ENCODE results near the gene CHIC2.
"Not testable (repeated sequence)": the region's sequence is repeated elsewhere in the genome, so short reads cannot be mapped to it uniquely, and the experiment has no call there.

The CHIC2 gene

DNA sequence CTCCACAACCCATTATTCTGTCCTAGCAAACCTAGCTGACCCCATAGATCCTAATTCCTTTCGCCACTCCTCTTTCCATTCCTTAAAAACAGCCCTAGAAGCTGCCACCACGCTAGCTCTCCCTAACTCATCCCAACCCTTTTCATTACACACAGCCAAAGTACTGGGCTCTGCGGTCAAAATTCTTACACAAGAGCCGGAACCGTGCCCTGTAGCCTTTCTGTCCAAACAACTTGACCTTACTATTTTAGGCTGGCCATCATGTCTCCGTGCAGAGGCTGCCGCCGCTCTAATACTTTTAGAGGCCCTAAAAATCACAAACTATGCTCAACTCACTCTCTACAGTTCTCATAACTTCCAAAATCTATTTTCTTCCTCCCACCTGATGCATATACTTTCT lies 41.4 kb downstream of the CHIC2 start:
- intact Hi-C loops (cut with micrococcal nuclease); H3K27ac Mint-ChIP-seq; H3K4me1 Mint-ChIP-seq (ENCODE audit: low read depth); H3K36me3 Mint-ChIP-seq (ENCODE audit: low read depth); H3K27me3 Mint-ChIP-seq; H3K4me3 Mint-ChIP-seq; H3K9me3 Mint-ChIP-seq: not testable (repeated sequence)

- Mint-ChIP-seq H3K27me3 (no peaks in the 10 kb centered on the region), H3K27ac (no peak overlapping the region), H3K4me3 (no peak overlapping the region), H3K36me3 (ENCODE audit: low read depth) (peaks cover 8% of the 10 kb centered on the region), H3K4me1 (ENCODE audit: low read depth) (no peaks in the 10 kb centered on the region), H3K9me3 (no peaks in the 10 kb centered on the region)
- intact Hi-C loops (cut with micrococcal nuclease), result no loop called here
Observed at GRCh38 chr4:54017974-54018373, 46.4 kb downstream of the CHIC2 start.

- no peaks in the 10 kb centered on the region for H3K4me1 Mint-ChIP-seq (ENCODE audit: low read depth)
- H3K27ac Mint-ChIP-seq, result no peak overlapping the region
- no peak overlapping the region for H3K4me3 Mint-ChIP-seq
- intact Hi-C loops (cut with micrococcal nuclease), result no loop called here
- peaks cover 14% of the 10 kb centered on the region for H3K36me3 Mint-ChIP-seq (ENCODE audit: low read depth)
- no peaks in the 10 kb centered on the region for H3K9me3 Mint-ChIP-seq
- no peaks in the 10 kb centered on the region for H3K27me3 Mint-ChIP-seq
Observed at GRCh38 chr4:54017308-54017707, 47.1 kb downstream of the CHIC2 start.

- H3K36me3 Mint-ChIP-seq (ENCODE audit: low read depth), result peaks cover 16% of the 10 kb centered on the region
- H3K9me3 Mint-ChIP-seq, result no peaks in the 10 kb centered on the region
- intact Hi-C loops (cut with micrococcal nuclease), result no loop called here
- no peak overlapping the region for H3K27ac Mint-ChIP-seq
- no peaks in the 10 kb centered on the region for H3K27me3 Mint-ChIP-seq
- H3K4me3 Mint-ChIP-seq, result no peak overlapping the region
- no peaks in the 10 kb centered on the region for H3K4me1 Mint-ChIP-seq (ENCODE audit: low read depth)
Observed at GRCh38 chr4:54016504-54016903, 47.9 kb downstream of the CHIC2 start.

- Mint-ChIP-seq H3K4me1 (ENCODE audit: low read depth) (no peaks in the 10 kb centered on the region), H3K4me3 (no peak overlapping the region), H3K36me3 (ENCODE audit: low read depth) (peaks cover 24% of the 10 kb centered on the region), H3K9me3 (no peaks in the 10 kb centered on the region), H3K27me3 (no peaks in the 10 kb centered on the region), H3K27ac (no peak overlapping the region)
- intact Hi-C loops (cut with micrococcal nuclease), result no loop called here
Observed at GRCh38 chr4:54015423-54016030, 48.9 kb downstream of the CHIC2 start.

- Mint-ChIP-seq H3K4me1 (ENCODE audit: low read depth) (no peaks in the 10 kb centered on the region), H3K36me3 (ENCODE audit: low read depth) (peaks cover 30% of the 10 kb centered on the region), H3K27me3 (no peaks in the 10 kb centered on the region), H3K9me3 (no peaks in the 10 kb centered on the region), H3K27ac (no peak overlapping the region), H3K4me3 (no peak overlapping the region)
- intact Hi-C loops (cut with micrococcal nuclease), result no loop called here
Observed at GRCh38 chr4:54014666-54015160, 49.7 kb downstream of the CHIC2 start.

DNA sequence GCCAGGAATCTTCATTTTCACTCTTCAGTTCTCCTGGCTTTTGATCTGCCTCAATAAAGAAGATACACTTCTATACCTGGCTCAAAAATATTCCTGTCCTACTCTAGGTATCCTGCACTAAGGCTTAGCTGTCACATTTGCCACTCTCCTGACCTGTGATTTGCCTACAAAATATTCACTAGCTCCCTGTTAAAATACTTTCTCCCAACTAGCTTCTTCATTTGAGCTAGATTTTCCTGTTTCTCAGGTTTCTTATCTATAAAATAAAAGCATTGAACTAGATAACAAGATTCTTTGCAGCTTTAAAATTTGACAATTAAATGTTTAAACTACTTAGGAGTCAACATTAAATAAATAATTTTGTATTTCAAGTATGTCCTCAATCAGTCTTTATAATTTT lies 53.2 kb downstream of the CHIC2 start:
- intact Hi-C loops (cut with micrococcal nuclease), result no loop called here
- no peaks in the 10 kb centered on the region for H3K4me1 Mint-ChIP-seq (ENCODE audit: low read depth)
- peaks cover 37% of the 10 kb centered on the region for H3K36me3 Mint-ChIP-seq (ENCODE audit: low read depth)
- no peaks in the 10 kb centered on the region for H3K27me3 Mint-ChIP-seq
- no peak overlapping the region for H3K27ac Mint-ChIP-seq
- H3K4me3 Mint-ChIP-seq, result no peak overlapping the region
- H3K9me3 Mint-ChIP-seq, result no peaks in the 10 kb centered on the region

DNA sequence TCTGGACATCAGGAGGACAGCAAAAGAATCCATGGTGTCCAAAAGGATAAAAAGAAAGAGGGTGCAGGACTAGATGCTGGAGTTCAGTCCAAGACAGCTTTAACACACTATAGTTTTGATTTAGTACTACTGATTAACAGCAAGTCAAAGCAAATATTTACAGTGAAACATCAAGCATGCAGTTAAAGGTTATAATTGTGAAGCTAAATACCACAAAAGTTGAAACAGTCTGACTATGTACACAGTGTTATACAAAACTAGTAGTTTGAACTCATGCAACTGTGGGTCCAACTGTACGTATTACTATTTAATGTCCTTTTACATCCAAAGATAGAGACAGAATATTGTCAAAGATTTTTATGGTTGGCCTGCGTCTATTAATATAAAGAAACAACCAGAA lies 57.6 kb downstream of the CHIC2 start:
- intact Hi-C loops (cut with micrococcal nuclease), result no loop called here

DNA sequence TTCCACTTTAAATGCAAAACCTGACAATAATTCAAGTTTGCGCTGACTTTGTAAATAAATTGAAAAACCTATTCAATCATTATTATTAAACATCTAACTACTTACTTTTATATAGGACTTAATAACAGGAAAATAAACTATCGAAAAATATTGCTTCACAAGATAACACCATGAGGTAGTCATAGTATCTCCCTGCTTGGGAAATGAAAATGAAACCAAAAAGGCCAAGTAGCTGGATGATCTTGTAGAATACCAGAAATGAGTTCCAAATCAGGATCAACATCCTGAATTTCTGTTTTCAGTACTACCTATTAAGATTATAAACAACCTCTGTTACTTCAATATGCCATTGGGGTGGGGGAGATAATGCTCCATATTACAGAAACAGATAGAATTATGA lies 58.9 kb downstream of the CHIC2 start:
- Mint-ChIP-seq H3K9me3 (no peaks in the 10 kb centered on the region), H3K36me3 (ENCODE audit: low read depth) (peaks cover 20% of the 10 kb centered on the region), H3K27me3 (no peaks in the 10 kb centered on the region), H3K4me3 (no peak overlapping the region), H3K4me1 (ENCODE audit: low read depth) (peaks cover 13% of the 10 kb centered on the region), H3K27ac (no peak overlapping the region)
- intact Hi-C loops (cut with micrococcal nuclease), result no loop called here

More for the DNA sequence above, 57.6 kb downstream of the CHIC2 start:
- Mint-ChIP-seq H3K9me3 (no peaks in the 10 kb centered on the region), H3K4me3 (no peak overlapping the region), H3K36me3 (ENCODE audit: low read depth) (peaks cover 24% of the 10 kb centered on the region), H3K4me1 (ENCODE audit: low read depth) (peaks cover 4% of the 10 kb centered on the region), H3K27ac (peak overlapping the region; percentile 34), H3K27me3 (no peaks in the 10 kb centered on the region)

GRCh38 chr4:54004463-54004862 lies 59.9 kb downstream of the CHIC2 start:
- Mint-ChIP-seq H3K4me1 (ENCODE audit: low read depth) (peaks cover 13% of the 10 kb centered on the region), H3K27ac (no peak overlapping the region), H3K4me3 (no peak overlapping the region), H3K9me3 (no peaks in the 10 kb centered on the region), H3K36me3 (ENCODE audit: low read depth) (peaks cover 18% of the 10 kb centered on the region), H3K27me3 (no peaks in the 10 kb centered on the region)
- intact Hi-C loops (cut with micrococcal nuclease), result loop anchor here (5.0 kb wide), 1 partner anchor 58 kb away; the partner anchor contains the start of gene CHIC2

DNA sequence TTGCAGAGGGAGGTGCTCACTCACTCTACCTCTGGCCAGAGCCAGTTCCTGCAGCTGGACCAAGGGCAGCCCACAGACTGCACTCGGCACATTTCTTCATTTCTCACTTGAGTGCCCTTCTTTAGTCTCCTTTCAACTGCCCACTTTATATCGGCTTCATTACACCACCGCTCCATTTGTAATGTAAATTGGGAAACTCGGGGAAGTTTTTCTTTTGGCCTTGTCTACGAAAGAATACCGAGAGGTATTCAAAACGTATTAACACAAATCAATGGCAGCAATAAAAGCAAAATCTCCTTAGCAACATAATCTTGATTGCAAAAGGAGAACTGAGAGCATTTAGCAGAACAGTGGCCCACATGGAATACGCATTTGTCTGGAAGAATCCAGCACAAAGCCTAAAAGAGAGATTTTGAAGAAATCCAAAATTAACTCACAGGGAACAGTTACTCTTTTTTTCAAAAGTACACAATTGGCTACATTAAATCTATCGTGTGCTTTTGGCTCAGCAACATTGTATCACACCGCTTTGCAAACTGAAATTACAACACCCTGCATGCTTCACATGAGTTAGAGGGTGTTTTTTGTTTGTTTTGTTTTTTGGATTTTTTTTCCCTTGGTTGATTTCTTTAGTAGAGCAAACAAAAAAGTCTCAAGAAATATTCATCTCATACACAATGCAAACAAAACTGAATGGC lies 62.6 kb downstream of the CHIC2 start:
- Mint-ChIP-seq H3K36me3 (ENCODE audit: low read depth) (peaks cover 21% of the 10 kb centered on the region), H3K4me3 (no peak overlapping the region), H3K9me3 (no peaks in the 10 kb centered on the region), H3K4me1 (ENCODE audit: low read depth) (peaks cover 13% of the 10 kb centered on the region), H3K27me3 (no peaks in the 10 kb centered on the region), H3K27ac (peak overlapping the region; percentile 57)
- intact Hi-C loops (cut with micrococcal nuclease), result loop anchor here (5.0 kb wide), 1 partner anchor 60 kb away; the partner anchor contains the start of gene CHIC2

DNA sequence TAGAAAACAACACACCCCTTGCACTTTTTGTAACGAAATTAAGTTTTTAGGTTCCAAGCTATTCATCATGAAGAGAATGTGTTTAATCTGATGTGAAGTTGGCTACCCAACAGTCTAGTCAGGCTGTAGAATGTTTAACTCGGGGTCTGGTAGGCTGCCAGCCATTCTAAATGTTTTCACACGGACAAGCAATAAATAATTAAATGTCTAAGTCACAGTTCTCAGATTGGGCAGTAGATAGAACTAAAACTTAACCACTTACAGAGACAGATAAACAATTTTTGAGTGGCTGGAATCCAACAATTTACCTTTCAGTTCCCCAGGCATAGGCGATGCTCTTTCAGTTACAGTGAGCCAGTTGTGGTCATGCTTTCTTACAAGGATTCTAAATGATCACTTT lies 66.5 kb downstream of the CHIC2 start:
- H3K4me3 Mint-ChIP-seq, result no peak overlapping the region
- no peak overlapping the region for H3K27ac Mint-ChIP-seq
- H3K27me3 Mint-ChIP-seq, result no peaks in the 10 kb centered on the region
- H3K9me3 Mint-ChIP-seq, result peaks cover 11% of the 10 kb centered on the region
- peaks cover 28% of the 10 kb centered on the region for H3K4me1 Mint-ChIP-seq (ENCODE audit: low read depth)
- intact Hi-C loops (cut with micrococcal nuclease), result no loop called here
- peaks cover 26% of the 10 kb centered on the region for H3K36me3 Mint-ChIP-seq (ENCODE audit: low read depth)

DNA sequence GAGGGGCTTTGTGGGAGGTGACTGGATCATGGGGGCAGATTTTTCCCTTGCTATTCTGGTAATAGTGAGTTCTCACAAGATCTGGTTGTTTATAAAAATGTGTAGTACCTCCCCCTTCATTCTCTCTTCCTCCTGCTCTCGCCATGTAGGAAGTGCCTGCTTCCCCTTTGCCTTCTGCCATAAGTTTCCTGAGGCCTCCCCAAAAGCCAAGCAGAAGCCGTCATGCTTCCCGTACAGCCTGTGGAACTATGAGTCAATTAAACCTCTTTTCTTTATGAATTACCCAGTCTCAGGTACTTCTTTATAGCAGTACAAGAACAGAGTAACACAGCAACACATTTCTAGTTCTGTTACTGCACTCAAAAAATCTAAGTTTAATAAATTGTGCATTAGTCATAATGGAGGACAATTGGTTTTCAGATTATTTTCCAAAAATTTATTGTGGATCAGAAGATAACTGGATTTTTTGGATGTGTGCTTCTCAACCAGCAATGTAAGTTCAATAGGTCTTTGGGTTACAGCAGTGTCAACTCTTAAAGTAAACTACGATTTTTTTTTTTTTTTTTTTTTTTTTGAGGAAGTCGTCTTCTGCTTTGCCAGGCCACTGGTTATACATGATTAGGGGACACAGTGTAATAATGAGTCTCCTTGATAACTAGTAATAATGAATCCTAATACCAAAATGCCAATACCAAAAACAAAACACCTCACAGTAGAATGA lies 69.9 kb downstream of the CHIC2 start:
- Mint-ChIP-seq H3K36me3 (ENCODE audit: low read depth) (peaks cover 20% of the 10 kb centered on the region), H3K4me3 (no peak overlapping the region), H3K4me1 (ENCODE audit: low read depth) (peaks cover 17% of the 10 kb centered on the region), H3K27me3 (no peaks in the 10 kb centered on the region), H3K27ac (peak overlapping the region; percentile 33), H3K9me3 (peaks cover 11% of the 10 kb centered on the region)
- intact Hi-C loops (cut with micrococcal nuclease), result no loop called here

DNA sequence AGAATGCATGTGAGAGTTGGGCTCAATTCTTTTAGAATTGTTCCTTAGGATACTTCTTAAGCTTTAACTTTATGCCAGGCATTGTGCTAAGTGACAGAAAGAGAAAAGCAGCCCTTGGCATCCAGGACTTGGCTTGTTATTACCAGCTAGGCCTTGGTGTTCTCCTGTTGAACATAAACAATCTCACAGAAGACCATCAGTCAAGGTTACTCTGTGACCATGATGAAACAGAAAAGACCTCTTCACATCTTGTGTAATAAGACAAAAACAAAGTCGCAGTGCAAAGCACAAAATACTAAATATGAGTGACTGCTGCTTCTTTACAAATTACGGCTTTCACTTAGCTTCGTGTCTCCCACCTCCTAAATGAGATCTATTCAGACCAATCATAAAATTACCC lies 71.6 kb downstream of the CHIC2 start:
- Mint-ChIP-seq H3K27ac (no peak overlapping the region), H3K36me3 (ENCODE audit: low read depth) (peaks cover 16% of the 10 kb centered on the region), H3K9me3 (peaks cover 11% of the 10 kb centered on the region), H3K4me3 (no peak overlapping the region), H3K27me3 (no peaks in the 10 kb centered on the region), H3K4me1 (ENCODE audit: low read depth) (peaks cover 17% of the 10 kb centered on the region)
- intact Hi-C loops (cut with micrococcal nuclease), result no loop called here
